22Rv1 (cell line): ENCODE measurements around the gene CDH6.

Source experiments
- H3K27ac ChIP-seq: fragments of 450-650 bp; 2 replicates; pipeline ENCODE4 v1.5.1; 2017
- CTCF ChIP-seq: fragments of 450-650 bp; IDR thresholded peaks from 2 replicates; pipeline ENCODE4 v1.5.1; 2017; ENCODE audit warnings: mild to moderate bottlenecking
- ZFX ChIP-seq: fragments of 450-650 bp; IDR thresholded peaks from 2 replicates; pipeline ENCODE4 v1.6.1; 2017; ENCODE audit warnings: antibody characterized with exemption, borderline replicate concordance

Gene CDH6

DNA sequence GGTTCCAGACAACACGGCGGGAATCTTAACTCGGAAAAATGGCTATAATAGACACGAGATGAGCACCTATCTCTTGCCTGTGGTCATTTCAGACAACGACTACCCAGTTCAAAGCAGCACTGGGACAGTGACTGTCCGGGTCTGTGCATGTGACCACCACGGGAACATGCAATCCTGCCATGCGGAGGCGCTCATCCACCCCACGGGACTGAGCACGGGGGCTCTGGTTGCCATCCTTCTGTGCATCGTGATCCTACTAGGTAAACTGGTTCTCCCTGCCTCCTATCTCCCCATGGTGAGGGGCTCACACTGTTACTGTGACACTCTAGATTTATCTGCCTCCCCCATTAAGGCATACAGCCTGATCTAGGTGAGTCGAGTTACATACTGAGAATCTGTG lies 124.2 kb downstream of the CDH6 start:
- TF ChIP-seq ZFX (no peak), CTCF (no peak)
- H3K27ac ChIP-seq, result no peak overlapping the region

DNA sequence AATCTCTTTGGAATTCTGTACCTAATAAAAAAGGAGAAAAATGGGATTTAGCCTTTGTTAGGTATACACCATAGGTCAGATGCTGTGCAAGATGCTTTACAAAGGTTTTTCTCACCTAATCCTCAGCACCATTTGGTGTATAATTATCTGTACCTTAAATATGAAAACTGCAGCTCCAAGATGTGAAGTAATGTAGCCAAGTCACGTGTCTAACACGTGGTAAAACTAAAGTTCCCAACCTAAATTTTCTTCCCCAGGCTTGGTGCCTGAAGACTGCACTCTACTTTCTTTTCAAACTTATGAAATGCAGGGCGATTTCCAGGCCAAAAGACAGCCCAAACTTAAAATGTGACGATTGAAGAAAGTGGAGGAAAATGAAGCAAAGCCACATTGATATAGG lies 125.8 kb downstream of the CDH6 start:
- TF ChIP-seq ZFX, result no peak
- H3K27ac ChIP-seq, result no peak overlapping the region

- no peak overlapping the region for H3K27ac ChIP-seq
- TF ChIP-seq CTCF, result no peak
- no peak for TF ChIP-seq ZFX
Observed at GRCh38 chr5:31322946-31323345, 129.5 kb downstream of the CDH6 start.

DNA sequence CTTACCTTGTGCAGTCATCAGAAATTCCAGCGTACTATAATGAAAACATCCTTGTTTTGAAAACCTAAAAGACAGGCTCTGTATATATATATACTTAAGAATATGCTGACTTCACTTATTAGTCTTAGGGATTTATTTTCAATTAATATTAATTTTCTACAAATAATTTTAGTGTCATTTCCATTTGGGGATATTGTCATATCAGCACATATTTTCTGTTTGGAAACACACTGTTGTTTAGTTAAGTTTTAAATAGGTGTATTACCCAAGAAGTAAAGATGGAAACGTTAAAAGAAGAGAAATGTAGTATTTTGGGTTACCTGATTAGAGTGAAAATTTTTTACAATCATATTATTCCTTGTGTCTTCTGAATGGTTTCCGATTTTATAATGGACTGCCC lies 131.4 kb downstream of the CDH6 start:
- no peak for TF ChIP-seq CTCF
- no peak for TF ChIP-seq ZFX

DNA sequence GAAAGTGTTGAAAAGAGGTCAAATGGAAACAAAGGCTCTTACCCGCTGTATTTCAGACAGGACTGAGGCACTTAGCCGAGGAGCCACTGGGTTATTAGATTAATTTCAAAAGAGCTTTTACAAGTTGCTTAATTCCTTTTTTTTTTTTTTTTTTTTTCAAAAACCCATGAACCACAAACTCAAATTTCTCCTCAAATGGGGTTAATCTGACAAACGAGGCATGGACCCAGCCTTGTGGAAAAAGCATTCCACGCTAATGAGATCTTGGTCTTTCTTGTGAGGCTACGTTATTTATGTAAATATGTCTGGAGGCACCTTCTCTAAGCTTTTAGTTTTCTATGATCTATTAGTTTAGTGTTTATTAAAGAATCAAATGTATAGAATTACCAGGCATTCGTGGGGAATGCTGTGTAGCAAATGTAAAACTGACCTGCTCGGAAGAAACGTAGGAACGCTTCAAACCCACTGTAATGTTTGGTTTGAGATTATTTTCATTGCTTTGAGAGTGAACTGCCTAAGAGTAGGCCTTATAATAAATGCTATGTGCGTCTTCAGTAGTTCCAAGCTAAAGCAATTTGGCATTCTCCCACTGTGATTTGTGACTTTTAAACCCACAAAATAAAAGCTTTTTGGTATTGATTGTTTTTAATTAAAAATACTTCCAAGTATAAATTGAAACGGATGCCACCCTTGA lies 134.7 kb downstream of the CDH6 start:
- no peak overlapping the region for H3K27ac ChIP-seq
- TF ChIP-seq ZFX (no peak), CTCF (no peak)

More for the DNA sequence above, 131.4 kb downstream of the CDH6 start:
- no peak overlapping the region for H3K27ac ChIP-seq

DNA sequence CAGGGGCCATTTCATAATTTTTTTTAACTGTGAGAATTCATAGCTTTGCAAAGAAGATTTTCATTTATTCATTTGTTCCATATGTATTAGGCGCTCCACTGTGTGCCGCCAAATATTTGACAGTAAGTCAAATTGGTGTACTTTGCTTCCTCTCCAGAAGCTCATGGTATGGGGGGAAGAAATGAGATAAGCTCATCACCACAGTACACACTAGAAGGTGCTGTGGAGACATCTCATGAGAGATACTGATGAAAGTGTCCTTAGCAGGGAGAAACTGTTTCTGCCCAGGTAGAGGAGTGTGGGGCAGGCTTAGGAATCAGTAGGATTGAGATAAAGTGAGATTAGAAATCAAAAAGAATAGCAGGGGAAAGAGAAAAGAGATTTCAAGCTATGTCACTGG lies 136.2 kb downstream of the CDH6 start:
- TF ChIP-seq ZFX (no peak), CTCF (no peak)
- H3K27ac ChIP-seq, result no peak overlapping the region

GRCh38 chr5:31332160-31332559 lies 138.7 kb downstream of the CDH6 start:
- no peak overlapping the region for H3K27ac ChIP-seq
- TF ChIP-seq CTCF (no peak), ZFX (no peak)

DNA sequence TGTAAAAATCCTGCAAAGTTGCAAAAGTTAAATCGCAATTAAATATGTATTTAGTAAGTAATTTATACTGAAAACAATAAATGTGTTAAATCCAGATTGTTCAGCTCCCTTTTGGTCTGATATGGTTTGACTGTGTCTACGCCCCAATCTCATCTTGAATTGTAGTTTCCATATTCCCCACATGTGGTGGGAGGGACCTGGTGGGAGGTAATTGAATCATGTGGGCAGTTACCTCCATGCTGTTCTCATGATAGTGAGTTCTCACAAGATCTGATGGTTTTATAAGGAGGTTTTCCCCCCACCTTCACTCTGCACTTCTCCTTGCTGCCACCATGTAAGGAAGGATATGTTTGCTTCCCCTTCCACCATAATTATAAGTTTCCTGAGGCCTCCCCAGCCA lies 140.0 kb downstream of the CDH6 start:
- no peak overlapping the region for H3K27ac ChIP-seq
- TF ChIP-seq CTCF, result no peak
- TF ChIP-seq ZFX, result no peak
